ENCODE results near the gene MARCHF3.

DNA sequence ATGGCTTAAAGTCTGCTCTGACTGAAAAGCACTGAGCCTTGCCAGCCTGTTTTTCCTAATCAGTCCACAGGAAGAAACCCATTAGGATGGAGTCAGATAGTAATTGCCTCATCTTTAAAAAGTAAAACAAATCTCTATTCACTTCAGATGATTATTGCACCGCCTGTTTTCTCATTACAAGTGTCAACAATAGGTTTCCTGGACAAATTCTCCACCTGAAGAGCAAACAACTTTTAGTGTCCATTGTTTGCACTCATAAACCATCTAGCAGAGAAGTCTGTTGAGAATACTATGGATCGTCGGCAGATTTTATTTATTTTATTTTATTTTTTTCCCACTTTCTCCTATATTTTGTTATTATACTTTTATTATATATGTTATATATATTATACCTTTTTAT lies 22.7 kb upstream of the MARCHF3 start:
- TF ChIP-seq, protein P1, sequence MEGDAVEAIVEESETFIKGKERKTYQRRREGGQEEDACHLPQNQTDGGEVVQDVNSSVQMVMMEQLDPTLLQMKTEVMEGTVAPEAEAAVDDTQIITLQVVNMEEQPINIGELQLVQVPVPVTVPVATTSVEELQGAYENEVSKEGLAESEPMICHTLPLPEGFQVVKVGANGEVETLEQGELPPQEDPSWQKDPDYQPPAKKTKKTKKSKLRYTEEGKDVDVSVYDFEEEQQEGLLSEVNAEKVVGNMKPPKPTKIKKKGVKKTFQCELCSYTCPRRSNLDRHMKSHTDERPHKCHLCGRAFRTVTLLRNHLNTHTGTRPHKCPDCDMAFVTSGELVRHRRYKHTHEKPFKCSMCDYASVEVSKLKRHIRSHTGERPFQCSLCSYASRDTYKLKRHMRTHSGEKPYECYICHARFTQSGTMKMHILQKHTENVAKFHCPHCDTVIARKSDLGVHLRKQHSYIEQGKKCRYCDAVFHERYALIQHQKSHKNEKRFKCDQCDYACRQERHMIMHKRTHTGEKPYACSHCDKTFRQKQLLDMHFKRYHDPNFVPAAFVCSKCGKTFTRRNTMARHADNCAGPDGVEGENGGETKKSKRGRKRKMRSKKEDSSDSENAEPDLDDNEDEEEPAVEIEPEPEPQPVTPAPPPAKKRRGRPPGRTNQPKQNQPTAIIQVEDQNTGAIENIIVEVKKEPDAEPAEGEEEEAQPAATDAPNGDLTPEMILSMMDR (IDR thresholded peaks at IDR 0.05), result no peak
- TF ChIP-seq POLR2AphosphoS5 (IDR thresholded peaks at IDR 0.05), result no peak
- TF ChIP-seq EP300 (IDR thresholded peaks at IDR 0.05), result no peak
- no peak for TF ChIP-seq POLR2A (IDR thresholded peaks at IDR 0.05)

Data from gastroesophageal sphincter (tissue), 3 donors.